ENCODE results near the gene BCL2L1.
"Not testable (repeated sequence)": the region's sequence is repeated elsewhere in the genome, so short reads cannot be mapped to it uniquely, and the experiment has no call there.

The BCL2L1 gene

DNA sequence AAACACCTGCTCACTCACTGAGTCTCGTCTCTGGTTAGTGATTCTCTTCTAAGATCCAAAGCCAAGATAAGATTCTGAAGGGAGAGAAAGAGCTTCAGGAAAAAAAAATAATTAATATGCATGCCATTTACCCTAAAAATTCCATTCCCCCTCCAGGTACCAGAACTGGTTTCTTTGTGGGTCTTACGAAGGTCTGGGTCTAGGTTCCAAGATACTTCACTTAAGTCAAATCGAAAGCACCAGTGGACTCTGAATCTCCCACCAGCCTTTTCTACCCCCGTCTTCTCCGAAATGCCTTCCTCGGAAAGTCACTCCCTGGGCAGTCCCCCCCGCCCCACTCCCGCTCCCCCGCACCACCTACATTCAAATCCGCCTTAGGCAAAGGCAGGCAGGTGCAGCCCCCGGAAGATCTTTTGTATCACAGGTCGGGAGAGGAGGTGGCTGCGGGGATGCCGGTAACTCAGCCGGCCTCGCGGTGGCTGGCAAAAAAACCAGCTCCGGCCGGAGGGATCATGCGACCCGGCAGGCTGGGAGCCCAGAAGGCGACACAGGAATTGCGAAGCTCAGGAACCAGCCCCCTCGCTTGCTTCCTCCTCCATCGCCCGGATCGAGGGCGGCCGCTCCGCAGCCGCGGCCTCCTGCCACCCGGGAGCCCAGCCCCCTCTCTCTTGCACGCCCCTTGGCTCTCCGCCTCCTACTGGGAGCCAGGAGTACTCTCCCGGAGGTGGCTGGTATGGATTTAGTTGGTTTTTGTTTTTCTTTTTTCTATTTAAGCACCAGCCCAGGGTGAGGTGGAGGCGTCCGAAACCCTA, at the start of gene BCL2L1:
BCL2L1 (minus strand) TSS at position 612 of the 812 bp plus-strand sequence. CDS start 650 bp downstream, outside the sequence.
- DNase-seq (ENCODE audit: low read depth) = peak; percentile 89

DNA sequence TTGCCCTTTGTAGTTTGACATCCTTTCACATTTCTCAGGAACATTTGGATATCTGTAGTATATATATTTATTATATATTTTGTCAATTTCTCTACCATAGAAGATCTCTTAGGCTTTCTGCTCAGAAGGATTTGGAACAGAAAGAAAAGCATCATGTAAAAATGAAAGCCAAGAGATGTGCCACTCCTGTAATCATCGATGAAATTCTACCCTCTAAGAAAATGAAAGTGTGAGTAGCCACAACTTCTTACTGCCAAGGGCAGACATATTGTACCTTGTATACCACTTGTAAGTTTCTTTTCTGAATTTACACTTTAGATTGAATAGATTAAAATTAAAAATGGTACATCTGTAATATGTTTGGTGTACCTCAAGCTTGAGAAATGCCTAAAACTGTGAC, 47.6 kb upstream of the BCL2L1 start:
- DNase-seq (ENCODE audit: low read depth) = peak; percentile 24

DNA sequence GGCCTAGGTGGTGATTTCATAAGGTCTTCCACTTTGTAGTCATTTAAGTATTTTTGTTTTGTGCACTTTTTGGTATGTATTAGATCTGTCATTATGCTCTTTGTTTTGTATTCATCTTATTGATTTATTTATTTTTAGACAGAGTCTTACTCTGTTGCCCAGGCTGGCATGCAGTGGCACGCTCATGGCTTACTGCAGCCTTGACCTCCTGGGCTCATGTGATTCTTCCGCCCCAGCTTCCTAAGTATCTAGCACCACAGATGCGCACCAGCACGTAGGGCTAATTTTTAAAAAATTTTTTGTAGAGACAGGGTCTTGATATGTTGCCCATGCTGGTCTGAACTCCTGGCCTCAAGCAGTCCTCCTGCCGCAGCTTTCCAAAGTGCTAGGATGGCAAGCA, 47.0 kb upstream of the BCL2L1 start:
- DNase-seq (ENCODE audit: low read depth) = no peak

DNA sequence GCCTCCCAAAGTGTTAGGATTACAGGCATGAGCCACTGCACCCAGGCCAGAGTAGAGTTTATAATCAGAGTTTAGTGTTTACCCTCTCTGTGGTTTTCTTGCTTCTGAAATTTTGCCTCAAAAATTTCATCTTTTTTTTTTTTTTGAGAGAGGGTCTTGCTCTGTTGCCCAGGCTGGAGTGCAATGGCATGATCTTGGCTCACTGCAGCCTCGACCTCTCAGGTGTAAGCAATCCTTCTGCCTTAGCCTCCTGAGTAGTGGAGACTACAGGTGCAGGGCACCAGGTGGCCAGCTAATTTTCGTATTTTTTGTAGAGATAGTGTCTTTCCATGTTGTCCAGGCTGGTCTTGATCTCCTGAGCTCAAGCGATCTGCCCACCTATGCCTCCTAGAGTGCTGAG, 45.1 kb upstream of the BCL2L1 start:
- DNase-seq (ENCODE audit: low read depth) = no peak

DNA sequence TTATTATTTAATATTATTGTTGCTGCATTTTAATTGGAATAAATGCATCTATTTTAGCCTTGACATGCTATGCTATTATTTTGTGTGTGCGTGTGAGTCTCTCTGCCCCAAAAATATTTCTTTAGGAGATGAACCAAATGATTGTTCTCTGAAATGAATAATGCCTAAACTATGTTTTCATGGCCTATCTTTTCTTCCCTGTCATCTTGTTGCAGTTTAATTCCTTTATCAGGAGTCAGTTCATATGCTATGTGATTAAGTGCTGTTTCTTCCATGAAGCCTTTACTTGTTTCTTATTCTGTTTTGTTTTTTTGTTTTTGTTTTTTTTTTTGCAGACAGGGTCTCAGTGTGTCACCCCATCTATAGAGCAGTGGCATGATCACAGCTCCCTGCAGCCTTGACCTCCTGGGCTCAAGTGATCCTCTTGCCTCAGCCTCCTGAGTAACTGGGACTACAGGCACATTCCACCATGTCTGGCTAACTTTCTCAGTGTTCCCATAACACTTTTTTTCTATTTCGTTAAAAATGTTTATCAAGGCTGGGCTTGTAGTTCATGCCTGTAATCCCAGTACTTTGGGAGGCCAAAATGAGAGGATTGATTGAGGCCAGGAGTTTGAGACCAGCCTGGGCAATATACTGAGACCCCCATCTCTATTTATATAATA, 42.1 kb upstream of the BCL2L1 start:
- no peak for DNase-seq (ENCODE audit: low read depth)

DNA sequence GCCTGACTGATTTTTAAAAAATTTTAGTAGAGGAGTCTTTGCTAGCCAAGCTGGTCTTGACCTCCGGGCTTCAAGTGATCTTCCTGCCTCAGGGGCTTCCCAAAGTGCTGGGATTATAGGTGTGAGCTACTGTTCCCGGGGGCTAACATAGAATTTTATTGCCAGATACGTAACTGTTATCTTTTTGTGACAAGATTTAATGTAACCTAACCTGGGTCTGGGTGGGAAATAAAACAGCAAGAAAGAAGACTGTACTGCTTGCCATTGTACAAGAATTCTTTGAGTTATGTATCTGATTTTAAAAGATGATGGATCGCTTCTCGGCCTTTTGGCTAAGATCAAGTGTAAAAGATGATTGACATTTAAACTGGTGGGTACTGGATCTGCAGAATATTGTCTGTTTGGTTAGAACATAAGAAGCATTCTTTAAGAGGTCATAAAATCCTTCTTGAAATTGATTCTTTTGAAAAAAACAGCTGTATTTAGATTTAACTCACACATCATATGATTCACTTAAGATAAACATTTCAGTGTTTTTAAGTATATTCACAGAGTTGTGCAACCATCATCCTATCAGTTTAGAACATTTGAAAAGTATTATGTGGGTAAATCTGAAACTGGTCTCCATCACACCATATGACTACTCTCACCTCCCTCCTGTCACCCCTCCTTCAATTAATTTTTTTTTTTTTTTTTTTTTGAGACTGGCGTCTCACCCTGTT, 38.0 kb upstream of the BCL2L1 start:
- DNase-seq (ENCODE audit: low read depth) = peak; percentile 74

DNA sequence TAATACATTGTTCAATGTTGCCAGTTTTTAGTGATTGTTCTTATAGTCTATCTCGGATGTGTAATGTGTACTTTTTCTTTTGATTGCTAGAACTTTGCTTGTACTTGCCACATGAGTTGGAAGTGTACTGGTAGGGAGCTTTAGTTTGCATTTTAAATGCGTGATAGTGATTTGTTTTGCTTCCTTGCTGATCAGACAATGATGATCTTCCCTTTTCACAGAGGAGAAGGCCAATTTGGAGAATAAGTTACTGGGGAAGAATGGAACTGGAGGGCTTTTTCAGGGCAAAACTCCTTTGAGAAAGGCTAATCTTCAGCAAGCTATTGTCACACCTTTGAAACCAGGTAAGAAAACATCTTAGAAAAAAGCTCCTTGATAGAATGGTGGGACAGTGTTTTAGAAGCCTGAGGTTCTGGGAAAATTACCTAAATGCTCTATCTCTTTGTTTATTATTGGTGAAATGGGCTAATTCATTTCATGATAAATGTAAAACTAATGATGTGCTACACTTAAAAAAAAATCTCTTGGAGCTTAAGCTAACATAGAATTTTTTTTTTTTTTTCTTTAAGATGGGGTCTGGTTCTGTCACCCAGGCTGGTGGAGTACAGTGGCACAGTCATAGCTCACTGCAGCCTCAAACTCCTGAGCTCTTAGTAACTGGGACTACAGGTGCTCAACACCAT, 37.3 kb upstream of the BCL2L1 start:
- DNase-seq (ENCODE audit: low read depth) = no peak

DNA sequence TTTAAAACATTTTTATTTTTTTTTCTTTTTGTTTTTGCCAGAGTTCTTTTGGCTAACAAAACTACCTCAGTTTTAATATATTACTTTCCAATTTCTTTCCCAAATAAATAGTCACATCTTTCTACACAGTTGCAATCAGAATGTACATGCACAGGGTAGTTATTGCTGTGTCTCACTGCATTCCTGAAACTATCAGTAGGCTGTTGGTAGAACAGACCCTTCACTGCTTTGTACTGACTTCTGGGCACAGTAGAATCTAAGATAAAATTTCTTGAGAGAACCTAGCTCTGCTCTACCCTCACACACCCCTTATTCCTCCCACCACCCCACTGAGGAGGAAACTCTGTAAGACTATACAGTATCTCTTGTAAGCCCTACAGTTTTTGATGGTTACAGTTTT, 36.3 kb upstream of the BCL2L1 start:
- DNase-seq (ENCODE audit: low read depth) = no peak

DNA sequence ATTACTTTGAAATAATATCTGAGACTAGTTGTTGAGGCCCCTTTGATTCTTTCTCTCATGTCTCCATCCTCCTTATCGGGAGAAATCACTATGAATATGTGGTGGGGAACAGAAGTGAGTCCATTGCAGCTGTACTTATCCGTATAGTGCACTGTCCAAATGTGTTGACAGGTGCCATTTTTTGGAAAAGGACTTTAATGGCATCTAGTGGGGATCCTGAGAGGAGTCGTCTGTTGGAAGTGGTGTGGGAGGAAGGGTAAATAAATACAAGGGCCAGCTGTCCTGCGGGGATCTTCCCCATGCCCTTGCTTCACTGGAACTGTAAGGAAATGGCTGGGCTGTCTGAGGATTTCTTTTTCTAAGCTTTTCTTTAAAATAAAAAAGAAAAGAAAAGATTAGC, 35.9 kb upstream of the BCL2L1 start:
- DNase-seq (ENCODE audit: low read depth) = no peak

DNA sequence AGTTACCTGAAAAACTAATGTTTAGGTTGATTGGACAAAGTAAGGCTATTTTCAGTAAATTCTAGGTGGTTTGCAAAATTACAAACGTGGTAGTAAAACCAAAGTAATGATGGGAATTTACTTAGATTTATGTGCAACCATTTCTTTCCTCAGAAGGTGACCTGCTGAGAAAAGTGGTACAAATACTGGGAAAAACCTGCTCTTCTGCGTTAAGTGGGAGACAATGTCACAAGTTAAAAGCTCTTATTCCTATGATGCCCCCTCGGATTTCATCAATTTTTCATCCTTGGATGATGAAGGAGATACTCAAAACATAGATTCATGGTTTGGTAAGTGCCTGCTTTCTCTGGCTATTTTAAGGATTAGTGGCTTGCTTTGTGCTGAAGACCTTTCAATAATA, 34.6 kb upstream of the BCL2L1 start:
- no peak for DNase-seq (ENCODE audit: low read depth)

DNA sequence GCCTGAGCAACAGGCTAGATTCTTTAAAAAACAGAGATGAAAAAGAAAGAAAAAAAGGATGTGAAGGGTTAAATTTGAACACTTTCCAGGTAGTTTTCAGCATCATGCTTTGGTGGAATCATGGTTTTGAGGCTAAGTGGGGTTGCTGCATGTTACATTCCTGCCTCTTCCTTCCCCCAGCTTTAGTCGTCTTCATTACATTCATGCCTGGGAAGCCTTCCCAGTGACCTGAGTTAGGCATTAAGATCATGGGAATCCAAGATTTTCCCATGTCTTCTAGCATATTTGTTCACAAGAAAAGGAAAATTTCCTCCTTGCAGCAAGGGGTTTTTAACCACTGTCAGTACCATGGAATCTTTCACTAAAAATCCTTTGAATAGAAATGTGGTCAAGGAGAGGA, 28.5 kb upstream of the BCL2L1 start:
- peak; percentile 78 for DNase-seq (ENCODE audit: low read depth)

DNA sequence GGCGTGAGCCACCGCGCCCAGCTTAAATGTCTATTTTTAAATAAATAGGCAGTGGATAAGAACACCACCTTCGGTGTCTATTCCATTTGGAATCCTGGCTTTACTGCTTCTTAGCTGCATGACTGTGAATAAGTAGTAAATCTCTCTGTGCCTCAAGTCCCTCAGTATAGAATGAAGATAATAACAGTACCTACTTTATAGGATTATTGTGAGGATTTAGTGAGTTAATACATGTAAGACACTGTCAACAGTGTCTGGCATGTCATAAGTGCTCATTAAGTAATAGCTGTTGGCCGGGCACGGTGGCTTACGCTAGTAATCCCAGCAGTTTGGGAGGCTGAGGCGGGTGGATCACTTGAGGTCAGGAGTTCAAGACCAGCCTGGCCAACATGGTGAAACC, 26.6 kb upstream of the BCL2L1 start:
- no peak for DNase-seq (ENCODE audit: low read depth)

DNA sequence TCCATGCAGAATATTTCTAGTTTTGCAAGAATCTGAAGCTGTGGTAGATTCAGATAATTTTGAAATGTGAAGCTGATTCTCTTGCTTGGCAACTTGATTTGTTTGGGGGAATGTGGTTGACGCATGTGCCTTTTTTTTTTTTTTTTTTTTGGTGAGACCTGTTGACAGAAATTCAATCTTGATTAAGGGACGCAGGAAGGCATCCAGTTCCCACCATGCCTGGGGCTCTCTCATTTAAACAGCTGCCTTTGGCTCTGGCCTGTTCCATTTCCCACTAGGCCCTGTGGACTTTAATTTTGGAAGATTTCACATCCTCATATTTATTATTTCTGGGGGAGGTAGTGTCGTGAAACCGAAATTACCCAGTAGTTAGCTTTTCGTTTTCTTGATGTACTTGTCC, 25.0 kb upstream of the BCL2L1 start:
- DNase-seq (ENCODE audit: low read depth) = peak; percentile 47

DNA sequence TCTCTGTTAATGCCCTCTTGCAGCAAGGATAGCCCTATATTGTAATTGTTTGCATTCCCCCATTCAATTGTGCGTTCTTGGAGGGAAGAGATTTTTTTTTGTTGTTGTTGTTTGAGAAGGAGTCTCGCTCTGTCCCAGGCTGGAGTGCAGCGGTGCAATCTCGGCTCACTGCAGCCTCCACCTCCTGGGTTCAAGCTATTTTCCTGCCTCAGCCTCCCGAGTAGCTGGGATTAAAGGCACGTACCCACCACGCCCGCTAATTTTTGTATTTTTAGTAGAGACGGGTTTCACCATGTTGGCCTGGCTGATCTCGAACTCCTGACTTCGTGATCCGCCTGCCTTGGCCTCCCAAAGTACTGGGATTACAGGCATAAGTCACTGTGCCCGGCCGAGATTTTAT, 24.4 kb upstream of the BCL2L1 start:
- DNase-seq (ENCODE audit: low read depth) = not testable (repeated sequence)

DNA sequence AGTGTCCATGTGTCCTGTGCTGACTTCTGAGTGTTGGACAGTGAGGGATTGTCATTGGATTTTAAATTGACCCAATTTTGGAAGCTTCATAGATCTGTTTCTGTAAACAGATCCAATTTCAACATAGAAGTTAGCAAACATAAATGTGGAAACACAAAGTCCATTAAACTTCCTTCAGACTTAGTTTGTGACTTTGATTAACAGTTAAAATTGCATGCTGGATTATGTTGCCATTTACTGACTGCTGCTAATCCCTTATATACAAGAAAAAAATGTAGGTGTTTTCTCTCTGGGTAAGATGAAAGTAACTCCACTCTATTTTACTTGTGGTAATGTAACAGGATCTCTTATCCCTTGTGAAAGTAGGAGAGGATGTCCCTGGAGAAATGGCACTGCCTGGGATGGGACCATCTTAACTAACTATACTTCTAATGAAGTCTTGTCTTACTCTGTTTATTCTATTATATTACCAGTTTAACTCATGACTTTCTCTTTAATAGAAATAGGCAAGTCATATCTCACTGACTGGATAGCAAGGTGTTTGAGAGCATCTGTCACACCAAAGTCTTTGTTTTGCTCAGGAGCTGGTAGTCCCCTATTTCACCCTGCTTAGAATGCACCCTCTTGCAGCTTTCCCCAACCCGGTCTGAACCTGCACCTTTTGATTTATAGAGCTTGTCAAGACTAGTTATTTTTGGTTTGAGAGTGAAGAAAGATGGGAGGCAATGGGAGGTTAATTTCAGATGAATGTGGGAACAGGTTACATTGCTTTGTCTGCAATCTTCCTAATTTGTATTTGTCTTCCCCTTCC, 23.6 kb upstream of the BCL2L1 start:
- DNase-seq (ENCODE audit: low read depth) = peak; percentile 17

DNA sequence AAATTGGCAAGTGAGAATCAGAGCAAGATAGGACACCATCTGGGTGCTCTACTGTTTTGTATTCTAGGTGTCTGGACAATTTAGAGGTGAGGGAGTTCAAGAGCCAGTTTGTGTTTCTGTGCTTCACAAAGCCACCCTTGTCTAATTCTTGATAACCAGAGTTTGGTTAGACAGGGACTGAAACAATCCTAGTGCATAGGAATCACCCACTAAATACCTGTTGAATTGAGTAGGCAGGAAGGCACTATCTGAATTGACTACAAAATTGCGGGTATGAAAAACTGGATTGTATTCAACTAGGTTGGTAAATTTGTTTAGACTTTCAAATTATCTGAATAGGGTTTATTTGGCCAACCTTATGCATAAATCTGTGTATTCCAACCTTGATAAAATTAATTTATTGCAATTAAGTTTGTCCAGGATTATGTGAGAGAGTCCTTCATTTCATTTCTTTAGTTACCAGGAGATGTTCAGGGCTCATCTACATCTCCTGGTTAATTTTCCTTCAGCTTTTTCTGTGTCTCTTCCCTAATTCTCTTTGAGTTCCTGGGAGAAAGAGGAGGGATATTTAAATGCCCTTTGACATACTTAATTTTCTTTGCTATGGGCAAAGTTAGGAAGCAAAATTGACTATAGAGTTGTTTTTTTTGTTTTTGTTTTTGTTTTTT, 18.1 kb upstream of the BCL2L1 start:
- DNase-seq (ENCODE audit: low read depth) = no peak

DNA sequence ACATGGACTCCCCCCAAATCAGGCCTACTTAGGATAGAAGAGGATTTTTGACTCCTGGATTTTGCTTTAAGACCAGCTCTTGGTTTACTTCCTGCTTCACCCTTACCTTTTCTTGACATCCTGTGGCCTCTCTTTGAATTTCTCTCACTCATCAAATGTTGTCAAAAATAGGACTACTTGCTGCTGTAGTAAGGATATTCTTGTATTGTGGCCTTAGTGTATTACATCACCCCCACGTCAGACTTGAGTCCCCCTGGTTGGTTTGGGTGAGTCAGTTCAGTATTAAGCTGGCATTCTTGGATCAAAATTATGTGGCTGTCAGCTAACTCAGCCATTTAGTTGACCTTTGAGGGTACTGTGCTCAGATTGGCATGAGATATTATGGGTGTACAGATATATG, 17.5 kb upstream of the BCL2L1 start:
- DNase-seq (ENCODE audit: low read depth) = peak; percentile 41

DNA sequence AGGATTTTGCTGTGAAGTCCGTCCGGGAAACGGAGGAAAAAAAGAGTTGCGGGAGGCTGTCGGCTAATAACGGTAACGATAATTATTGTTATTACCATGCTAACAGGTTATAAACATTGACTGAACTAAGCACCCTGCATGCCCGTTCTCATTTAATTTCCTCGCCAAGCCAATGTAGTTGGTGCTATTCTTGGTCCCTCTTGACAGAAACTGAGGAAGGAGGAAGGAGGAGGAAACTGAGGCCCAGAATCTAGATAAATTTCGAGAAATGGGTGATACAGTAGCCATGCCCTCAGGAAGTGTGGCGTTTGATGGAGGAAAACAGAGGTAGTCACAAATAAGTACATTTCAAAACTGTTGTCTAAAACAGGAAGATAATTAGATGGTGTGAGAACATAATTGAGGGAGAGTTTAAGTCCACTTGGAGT, 16.9 kb upstream of the BCL2L1 start:
- DNase-seq (ENCODE audit: low read depth) = no peak

DNA sequence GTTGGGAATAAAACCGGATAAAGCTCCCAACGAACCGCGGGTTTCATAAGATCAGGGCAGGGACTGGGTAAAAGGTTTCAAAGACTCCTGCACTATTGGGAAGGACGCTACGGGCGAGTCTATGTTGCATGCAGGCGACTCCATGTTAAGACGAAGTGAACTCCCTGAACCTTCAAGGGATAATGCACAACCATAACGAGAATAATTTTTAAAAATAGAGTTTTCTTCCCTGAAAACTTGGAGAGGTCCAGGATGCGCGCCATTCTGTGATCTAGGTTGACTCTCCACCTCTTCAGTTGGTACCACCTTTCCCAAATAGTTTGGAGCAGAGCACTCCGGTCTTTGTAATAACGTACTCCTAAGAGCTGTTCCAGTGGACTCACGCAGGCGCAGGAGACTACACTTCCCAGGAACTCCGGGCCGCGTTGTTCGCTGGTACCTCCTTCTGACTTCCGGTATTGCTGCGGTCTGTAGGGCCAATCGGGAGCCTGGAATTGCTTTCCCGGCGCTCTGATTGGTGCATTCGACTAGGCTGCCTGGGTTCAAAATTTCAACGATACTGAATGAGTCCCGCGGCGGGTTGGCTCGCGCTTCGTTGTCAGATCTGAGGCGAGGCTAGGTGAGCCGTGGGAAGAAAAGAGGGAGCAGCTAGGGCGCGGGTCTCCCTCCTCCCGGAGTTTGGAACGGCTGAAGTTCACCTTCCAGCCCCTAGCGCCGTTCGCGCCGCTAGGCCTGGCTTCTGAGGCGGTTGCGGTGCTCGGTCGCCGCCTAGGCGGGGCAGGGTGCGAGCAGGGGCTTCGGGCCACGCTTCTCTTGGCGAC, 16.3 kb upstream of the BCL2L1 start, which contains the start of gene TPX2:
TPX2 (plus strand) TSS at position 562 of the 821 bp plus-strand sequence. CDS start 18,187 bp downstream, outside the sequence.
- peak; percentile 95 for DNase-seq (ENCODE audit: low read depth)

DNA sequence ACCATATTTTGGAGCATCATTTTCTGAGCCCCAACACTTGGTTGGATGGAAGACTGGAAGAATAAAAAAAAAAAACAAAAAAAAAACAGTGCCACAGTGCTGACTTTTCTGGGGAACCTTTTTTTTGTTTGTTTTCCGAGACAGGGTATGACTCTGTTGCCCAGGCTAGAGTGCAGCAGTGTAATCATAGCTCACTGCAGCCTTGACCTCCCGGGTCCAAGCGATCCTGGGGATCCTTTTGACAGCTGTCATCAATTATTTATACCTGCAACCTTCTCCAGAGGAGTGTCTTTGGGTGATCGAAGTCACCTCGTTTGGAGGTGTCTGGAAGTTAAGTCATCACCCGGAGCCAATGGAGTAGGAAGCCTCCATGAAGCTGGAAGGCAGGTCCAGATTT, 8.7 kb upstream of the BCL2L1 start:
- DNase-seq (ENCODE audit: low read depth) = no peak
